ENCODE results near the gene PLD4. TPM values are rescaled to one million over a fixed set of nuclear protein-coding genes. Genes with fewer than 3 reads are reported as not detected.

Gene PLD4
- total and polyA plus RNA-seq, 7 donors: 0.28 to 7.1 (median 0.71) TPM; not detected in 2

DNA sequence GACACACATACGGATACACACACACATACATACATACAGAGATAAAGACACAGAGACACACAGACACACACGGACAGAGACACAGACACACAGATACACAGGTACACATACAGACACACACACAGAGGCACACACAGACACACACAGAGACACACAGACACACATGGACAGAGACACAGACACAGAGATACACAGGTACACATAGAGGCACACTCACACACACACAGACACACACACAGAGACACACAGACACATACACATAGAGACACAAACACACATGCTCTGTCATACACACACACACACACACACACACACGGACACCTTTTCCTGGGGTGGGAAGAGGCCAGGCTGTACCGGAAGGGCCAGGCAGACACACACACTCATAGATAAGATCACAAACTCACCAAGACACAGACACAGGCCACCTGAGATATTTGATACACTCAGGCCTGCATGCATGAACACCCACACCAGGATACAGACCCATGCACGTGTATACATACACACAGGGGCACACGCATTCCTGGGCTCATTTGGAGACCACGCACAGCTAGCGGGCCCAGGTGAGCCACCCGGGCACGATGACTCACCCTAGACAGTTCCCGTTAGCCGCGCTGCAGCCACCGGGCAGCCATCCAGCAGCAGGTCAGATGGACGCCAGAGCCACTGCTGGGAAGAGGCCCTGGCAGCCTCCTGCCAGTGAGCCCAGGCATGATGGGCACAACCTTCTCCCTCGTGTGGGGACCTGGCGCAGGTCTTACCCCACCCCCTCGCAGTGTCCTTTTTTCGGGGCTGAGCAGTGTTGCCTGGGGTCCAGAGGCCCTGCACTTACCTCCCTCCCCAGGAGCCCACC, 55.3 kb downstream of the PLD4 start:
- no peaks in the 10 kb centered on the region for H3K27me3 ChIP-seq
- H3K27ac ChIP-seq: peak overlapping the region; percentile 67 to 96 (median 92)
- DNase-seq: peak; percentile 86
- H3K9me3 ChIP-seq: no peaks in the 10 kb centered on the region
- TF ChIP-seq POLR2A (IDR thresholded peaks at IDR 0.05): no peak
- TF ChIP-seq, protein P1, sequence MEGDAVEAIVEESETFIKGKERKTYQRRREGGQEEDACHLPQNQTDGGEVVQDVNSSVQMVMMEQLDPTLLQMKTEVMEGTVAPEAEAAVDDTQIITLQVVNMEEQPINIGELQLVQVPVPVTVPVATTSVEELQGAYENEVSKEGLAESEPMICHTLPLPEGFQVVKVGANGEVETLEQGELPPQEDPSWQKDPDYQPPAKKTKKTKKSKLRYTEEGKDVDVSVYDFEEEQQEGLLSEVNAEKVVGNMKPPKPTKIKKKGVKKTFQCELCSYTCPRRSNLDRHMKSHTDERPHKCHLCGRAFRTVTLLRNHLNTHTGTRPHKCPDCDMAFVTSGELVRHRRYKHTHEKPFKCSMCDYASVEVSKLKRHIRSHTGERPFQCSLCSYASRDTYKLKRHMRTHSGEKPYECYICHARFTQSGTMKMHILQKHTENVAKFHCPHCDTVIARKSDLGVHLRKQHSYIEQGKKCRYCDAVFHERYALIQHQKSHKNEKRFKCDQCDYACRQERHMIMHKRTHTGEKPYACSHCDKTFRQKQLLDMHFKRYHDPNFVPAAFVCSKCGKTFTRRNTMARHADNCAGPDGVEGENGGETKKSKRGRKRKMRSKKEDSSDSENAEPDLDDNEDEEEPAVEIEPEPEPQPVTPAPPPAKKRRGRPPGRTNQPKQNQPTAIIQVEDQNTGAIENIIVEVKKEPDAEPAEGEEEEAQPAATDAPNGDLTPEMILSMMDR (IDR thresholded peaks at IDR 0.05): no peak
- peak; percentile 31 to 85 (median 41) for TF ChIP-seq POLR2AphosphoS5 (IDR thresholded peaks at IDR 0.05)
- peak in 2 of 4 donors; percentile 43 to 88 for TF ChIP-seq EP300 (IDR thresholded peaks at IDR 0.05)
- H3K4me1 ChIP-seq: peaks cover 0 to 55% (median 51%) of the 10 kb centered on the region in 4 donors
- WGBS, 2 donors: 31 to 75% methylated on average over 19 of the region's 19 CpGs
- H3K4me3 ChIP-seq: no peak overlapping the region
- no peaks in the 10 kb centered on the region for H3K36me3 ChIP-seq
- intact Hi-C loops (cut with DNase I): loop anchor here (2.0 to 5.0 kb wide), 2 partner anchors 41 to 112 kb away; partner anchors contain the start of gene CDCA4

DNA sequence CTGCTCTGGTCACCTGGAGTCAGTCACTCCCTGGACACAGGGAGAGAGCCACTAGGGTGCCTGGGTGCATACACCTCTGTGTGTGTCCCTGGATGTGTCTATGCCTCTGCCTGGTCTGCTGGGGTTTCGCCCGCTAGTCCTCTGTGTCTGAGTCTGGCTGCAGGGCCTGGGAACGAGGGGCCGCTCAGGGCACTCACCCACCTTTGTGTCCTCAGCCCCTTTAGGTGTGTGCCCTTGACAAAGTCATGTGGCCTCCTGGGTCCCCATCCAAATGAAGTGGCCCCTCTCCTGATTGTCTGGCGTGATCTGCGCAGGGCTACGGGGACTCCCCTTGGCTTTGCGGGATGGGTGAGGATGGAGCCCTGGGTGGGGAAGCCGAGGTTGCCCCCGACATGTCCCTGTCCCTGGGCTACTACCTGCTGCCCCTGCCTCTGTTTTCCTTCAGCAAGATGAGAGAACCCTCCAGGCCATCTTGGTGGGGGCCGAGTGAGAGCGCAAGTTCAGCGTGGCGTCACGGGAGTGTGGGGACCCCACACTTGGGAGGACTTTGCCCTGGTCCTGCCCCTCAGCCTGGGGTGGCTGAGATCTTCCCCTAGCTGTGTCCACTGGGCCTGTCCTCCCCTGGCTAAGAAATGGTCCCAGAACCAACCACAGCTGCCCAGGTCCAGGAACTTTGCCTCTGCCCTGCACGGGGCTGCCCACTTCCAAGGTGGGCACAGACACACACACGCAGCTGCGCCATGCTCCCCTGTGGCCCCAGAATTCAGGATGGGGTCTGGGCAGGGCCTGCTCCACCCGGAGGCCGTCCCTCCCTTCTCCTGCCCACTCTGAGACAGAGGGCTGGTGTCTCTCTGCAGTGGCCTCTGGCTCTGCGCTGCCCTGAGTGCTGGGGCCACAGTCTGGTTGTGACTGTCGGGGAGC, 56.2 kb downstream of the PLD4 start:
- Histone ChIP-seq H3K9me3 (no peaks in the 10 kb centered on the region), H3K27ac (peak overlapping the region; percentile 47 to 95 (median 78)), H3K4me1 (peaks cover 0 to 47% (median 42%) of the 10 kb centered on the region in 4 donors), H3K36me3 (no peaks in the 10 kb centered on the region), H3K4me3 (no peak overlapping the region), H3K27me3 (no peaks in the 10 kb centered on the region)
- 85 to 87% methylated on average over 22 of the region's 22 CpGs for WGBS, 2 donors
- TF ChIP-seq POLR2A (IDR thresholded peaks at IDR 0.05) (no peak), EP300 (IDR thresholded peaks at IDR 0.05) (no peak), POLR2AphosphoS5 (IDR thresholded peaks at IDR 0.05) (no peak)
- TF ChIP-seq, protein P1 (IDR thresholded peaks at IDR 0.05): no peak
- intact Hi-C loops (cut with DNase I): no loop called here
- peak; percentile 58 for DNase-seq

DNA sequence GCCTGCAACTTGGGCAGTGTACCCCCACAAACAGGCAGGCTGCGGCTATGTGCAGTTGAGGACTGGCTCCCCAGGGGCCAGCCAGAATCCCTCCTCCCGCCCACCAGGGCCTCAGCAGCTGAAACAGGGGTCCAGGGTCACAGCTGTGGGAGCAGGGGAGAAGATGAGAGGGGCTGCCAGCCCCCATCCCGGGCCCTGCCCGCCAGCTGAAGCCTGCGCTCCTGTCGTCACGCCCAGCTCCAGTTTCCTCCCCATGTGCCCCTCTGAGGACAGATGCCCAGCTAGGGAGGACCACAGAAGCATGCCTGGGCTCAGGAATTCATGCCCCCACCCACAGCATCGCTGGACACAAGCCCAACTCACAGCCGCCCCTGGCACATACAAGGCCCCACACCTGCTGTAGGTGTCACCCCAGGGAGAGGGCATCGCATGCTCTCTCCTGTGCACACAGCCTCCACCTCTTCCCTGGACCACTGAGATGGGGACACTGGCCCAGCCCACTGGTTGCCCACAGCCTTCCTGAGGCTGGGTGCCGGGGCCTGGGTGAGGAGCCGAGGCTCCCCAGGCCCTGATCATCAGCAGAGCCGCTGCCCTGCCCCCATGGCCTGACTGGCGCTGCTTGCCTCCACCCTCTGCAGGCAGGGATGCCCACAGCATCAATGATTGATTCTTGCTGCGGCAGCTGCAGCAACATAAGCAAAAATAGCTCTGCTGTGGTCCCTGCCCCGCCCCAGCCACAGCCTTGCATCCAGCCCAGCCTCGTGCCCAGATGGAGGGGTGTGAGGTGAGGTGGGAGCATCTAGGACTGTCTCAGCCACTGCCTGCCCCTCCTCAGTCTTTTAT, 57.2 kb downstream of the PLD4 start:
- H3K4me1 ChIP-seq: peaks cover 0 to 47% (median 42%) of the 10 kb centered on the region in 4 donors
- no peak overlapping the region for H3K4me3 ChIP-seq
- intact Hi-C loops (cut with DNase I): no loop called here
- H3K36me3 ChIP-seq: no peaks in the 10 kb centered on the region
- peak; percentile 55 for DNase-seq
- H3K27ac ChIP-seq: peak overlapping the region in 1 of 4 donors; percentile 95
- TF ChIP-seq POLR2A (IDR thresholded peaks at IDR 0.05): no peak
- TF ChIP-seq, protein P1 (IDR thresholded peaks at IDR 0.05): no peak
- TF ChIP-seq POLR2AphosphoS5 (IDR thresholded peaks at IDR 0.05): no peak
- no peak for TF ChIP-seq EP300 (IDR thresholded peaks at IDR 0.05)
- 65 to 83% methylated on average over 17 of the region's 17 CpGs for WGBS, 2 donors
- no peaks in the 10 kb centered on the region for H3K9me3 ChIP-seq
- H3K27me3 ChIP-seq: no peaks in the 10 kb centered on the region

DNA sequence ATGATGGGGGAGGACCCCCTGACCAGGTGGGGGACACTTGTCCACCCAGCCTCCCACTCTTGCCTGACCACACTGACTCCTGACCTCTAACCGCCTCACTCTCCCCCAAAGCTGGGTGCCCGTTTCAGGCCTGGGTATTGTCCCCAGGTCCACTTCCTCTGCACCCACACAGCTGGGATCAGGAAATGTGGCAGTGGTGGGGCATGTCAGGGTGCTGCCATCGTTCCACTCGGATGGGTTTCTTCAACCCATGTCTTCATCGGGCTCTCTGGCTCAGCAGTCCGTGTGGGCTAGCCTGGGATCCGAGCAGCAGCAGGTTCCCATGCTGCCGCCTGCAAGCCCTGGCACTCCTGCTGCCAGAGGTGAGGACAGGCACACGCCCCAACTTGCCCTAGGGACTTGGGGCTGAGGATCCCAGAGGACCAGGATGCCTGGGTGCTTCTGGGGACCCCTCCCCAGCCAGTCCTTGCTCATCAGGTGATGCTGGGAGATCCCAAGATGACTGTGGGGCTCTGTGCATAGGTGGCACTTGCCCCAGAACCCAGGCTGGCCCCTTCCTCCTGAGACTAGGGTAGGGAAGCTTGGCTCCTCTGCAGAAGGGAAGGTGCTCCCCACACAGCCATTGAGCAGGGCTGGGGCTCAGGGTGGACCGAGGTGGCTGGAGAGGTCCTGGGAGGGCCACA, 58.0 kb downstream of the PLD4 start:
- H3K27ac ChIP-seq: no peak overlapping the region
- peaks cover 0 to 40% (median 37%) of the 10 kb centered on the region in 4 donors for H3K4me1 ChIP-seq
- H3K36me3 ChIP-seq: no peaks in the 10 kb centered on the region
- H3K27me3 ChIP-seq: no peaks in the 10 kb centered on the region
- DNase-seq: peak; percentile 61
- H3K9me3 ChIP-seq: no peaks in the 10 kb centered on the region
- WGBS, 2 donors: 68 to 84% methylated on average over 10 of the region's 10 CpGs
- no peak overlapping the region for H3K4me3 ChIP-seq
- TF ChIP-seq EP300 (IDR thresholded peaks at IDR 0.05) (no peak), POLR2AphosphoS5 (IDR thresholded peaks at IDR 0.05) (no peak)
- intact Hi-C loops (cut with DNase I): no loop called here

Other genes starting within 250 kb of the PLD4 start
- gene INF2, start 235.3 kb upstream of the PLD4 start, total RNA-seq: 10 to 100 TPM; 26.3 to 67.0 (median 30.3) TPM
- gene INF2, start 235.3 kb upstream of the PLD4 start, polyA plus RNA-seq: 100 to 1,000 TPM; 127 to 169 (median 130) TPM
- 10 to 100 TPM in 1 of 4 donors, 1 to 10 TPM in 3; 2.0 to 10.2 (median 7.3) TPM for gene ADSS1, start 200.7 kb upstream of the PLD4 start, total RNA-seq
- 1 to 10 TPM; 3.5 to 6.6 (median 4.1) TPM for gene ADSS1, start 200.7 kb upstream of the PLD4 start, polyA plus RNA-seq
- 100 to 1,000 TPM; 235 to 512 (median 367) TPM for gene SIVA1, start 171.7 kb upstream of the PLD4 start, total RNA-seq
- 100 to 1,000 TPM; 124 to 227 (median 200) TPM for gene SIVA1, start 171.7 kb upstream of the PLD4 start, polyA plus RNA-seq
- 100 to 1,000 TPM; 109 to 180 (median 126) TPM for gene AKT1, start 129.1 kb upstream of the PLD4 start, total RNA-seq
- gene AKT1, start 129.1 kb upstream of the PLD4 start, polyA plus RNA-seq: 100 to 1,000 TPM in 2 of 3 donors, 10 to 100 TPM in 1; 86.2 to 116 (median 102) TPM
- gene ZBTB42, start 123.8 kb upstream of the PLD4 start, total RNA-seq: 1 to 10 TPM; 1.5 to 5.3 (median 3.5) TPM
- gene ZBTB42, start 123.8 kb upstream of the PLD4 start, polyA plus RNA-seq: 1 to 10 TPM; 4.2 to 5.5 (median 4.6) TPM
- gene CEP170B, start 59.6 kb upstream of the PLD4 start, total RNA-seq: 10 to 100 TPM in 2 of 4 donors, 1 to 10 TPM in 2; 5.4 to 16.1 (median 11.4) TPM
- gene CEP170B, start 59.6 kb upstream of the PLD4 start, polyA plus RNA-seq: 10 to 100 TPM; 12.6 to 60.0 (median 22.4) TPM
- gene AHNAK2, start 53.5 kb downstream of the PLD4 start, total RNA-seq: 100 to 1,000 TPM in 3 of 4 donors, 10 to 100 TPM in 1; 81.9 to 218 (median 129) TPM
- gene AHNAK2, start 53.5 kb downstream of the PLD4 start, polyA plus RNA-seq: 10 to 100 TPM in 1 of 3 donors, 1 to 10 TPM in 1, under 1 TPM in 1; 0.23 to 12.4 (median 2.4) TPM
- 1 to 10 TPM; 3.2 to 5.1 (median 3.6) TPM for gene CLBA1, start 60.9 kb downstream of the PLD4 start, total RNA-seq
- gene CLBA1, start 60.9 kb downstream of the PLD4 start, polyA plus RNA-seq: 1 to 10 TPM; 2.8 to 8.4 (median 3.0) TPM
- 1 to 10 TPM; 5.0 to 7.6 (median 5.6) TPM for gene CDCA4, start 96.2 kb downstream of the PLD4 start, total RNA-seq
- 10 to 100 TPM in 1 of 3 donors, 1 to 10 TPM in 2; 2.4 to 11.3 (median 3.9) TPM for gene CDCA4, start 96.2 kb downstream of the PLD4 start, polyA plus RNA-seq
- gene GPR132, start 140.6 kb downstream of the PLD4 start, total RNA-seq: 1 to 10 TPM; 1.8 to 2.3 (median 2.0) TPM
- 1 to 10 TPM in 2 of 3 donors, under 1 TPM in 1; 0.60 to 8.4 (median 1.4) TPM for gene GPR132, start 140.6 kb downstream of the PLD4 start, polyA plus RNA-seq
- gene JAG2, start 243.9 kb downstream of the PLD4 start, total RNA-seq: 1 to 10 TPM; 1.8 to 4.2 (median 3.5) TPM
- gene JAG2, start 243.9 kb downstream of the PLD4 start, polyA plus RNA-seq: 10 to 100 TPM in 1 of 3 donors, 1 to 10 TPM in 1, under 1 TPM in 1; 0.60 to 12.3 (median 2.1) TPM